A549 (cell line): ENCODE measurements around the gene SCN3B. TPM values are rescaled to one million over a fixed set of nuclear protein-coding genes. Genes with fewer than 3 reads are reported as not detected.
A peak's percentile ranks its signal among the peaks of the same experiment; 100 is the strongest.

Source experiments
- ATAC-seq, 2 experiments: fragments of 200-7000 bp in 1 of 2; fragments of >200 bp in 1 of 2; cut with Nextera tagmentation in 1 of 2; cut with Tn5 transposase in 1 of 2; 3 replicates each; pipeline versions ENCODE4 v1.8.0 to v1.9.1; 2018 to 2020; ENCODE audit warnings: mild to moderate bottlenecking in 1 of 2, moderate library complexity in 1 of 2
- CTCF ChIA-PET: fragments of 300-600 bp; sonication (Branson Sonifier 250); formaldehyde crosslinking; extraction: SDS; loops from one replicate; lab custom pipeline; 2021; ENCODE audit warnings: antibody characterized with exemption, inconsistent platforms; lab: Yijun Ruan, JAX
- POLR2A ChIA-PET: fragments of 350-600 bp; formaldehyde crosslinking; extraction: SDS; loops from one replicate; lab custom pipeline; 2021; ENCODE audit warnings: antibody characterized with exemption, inconsistent platforms; lab: Yijun Ruan, JAX
- DNase-seq, 2 experiments: peaks; one replicate each; pipeline versions ENCODE4 v3.0.0 to v3.0.0-alpha.2; 2011 to 2016; ENCODE audit warnings: low read depth in 1 of 2, low spot score in 1 of 2
- FAIRE-seq: peaks from 2 replicates; lab custom pipeline; 2011; peaks lifted over from hg19 to GRCh38; lab: Jason Lieb, UNC
- H3K27ac ChIP-seq, 2 experiments: fragments of >200 bp; sonication (Bioruptor Twin); formaldehyde crosslinking; 3 replicates each; pipeline ENCODE4 v1.5.1; 2016 to 2017
- H3K4me1 ChIP-seq: fragments of >200 bp; sonication (Bioruptor Twin); formaldehyde crosslinking; 3 replicates; pipeline ENCODE4 v1.6.1; 2016
- H3K4me2 ChIP-seq: fragments of >200 bp; sonication (Bioruptor Twin); formaldehyde crosslinking; 3 replicates; pipeline ENCODE4 v1.6.1; 2016
- H3K4me3 ChIP-seq: fragments of >200 bp; sonication (Bioruptor Twin); formaldehyde crosslinking; 3 replicates; pipeline ENCODE4 v1.5.1; 2016
- H3K9me3 ChIP-seq: fragments of >200 bp; sonication (Bioruptor Twin); formaldehyde crosslinking; 3 replicates; pipeline ENCODE4 v1.6.1; 2016
- BHLHE40 ChIP-seq: IDR thresholded peaks from 2 replicates; pipeline ENCODE4 v1.6.1; 2012; ENCODE audit warnings: low read depth, low read length, inconsistent platforms
- CBX8 ChIP-seq: fragments of 200-600 bp; sonication (generic); IDR thresholded peaks from 2 replicates; pipeline ENCODE4 v1.6.1; 2016
- CEBPB ChIP-seq, 2 experiments: fragments of >200 bp in 1 of 2; sonication (Bioruptor Twin) in 1 of 2; formaldehyde crosslinking in 1 of 2; IDR thresholded peaks; 2 replicates each; pipeline ENCODE4 v1.6.1; 2012 to 2016
- CHD4 ChIP-seq: fragments of 200-600 bp; sonication (generic); IDR thresholded peaks from 2 replicates; pipeline ENCODE4 v1.6.1; 2016; ENCODE audit warnings: antibody characterized with exemption, mild to moderate bottlenecking, borderline replicate concordance
- EHF ChIP-seq: fragments of 250-450 bp; sonication (Bioruptor Pico); IDR thresholded peaks from 2 replicates; pipeline ENCODE4 v1.5.0; 2020; ENCODE audit warnings: mild to moderate bottlenecking
- EHMT2 ChIP-seq: fragments of 200-600 bp; sonication (generic); IDR thresholded peaks from 2 replicates; pipeline ENCODE4 v1.6.1; 2016; ENCODE audit warnings: antibody characterized with exemption, low read depth, mild to moderate bottlenecking, moderate library complexity
- EP300 ChIP-seq, 2 experiments: fragments of >200 bp; sonication (Bioruptor Twin); formaldehyde crosslinking; IDR thresholded peaks; 2 replicates in 1 of 2; 3 replicates in 1 of 2; pipeline ENCODE4 v1.6.1; 2016 to 2017
- ESRRA ChIP-seq: fragments of 150-350 bp; IDR thresholded peaks from 2 replicates; pipeline ENCODE4 v1.6.1; 2014; ENCODE audit warnings: mild to moderate bottlenecking, low read length, borderline replicate concordance
- FOSB ChIP-seq: fragments of 250-450 bp; sonication (Bioruptor Pico); IDR thresholded peaks from 2 replicates; pipeline ENCODE4 v1.5.0; 2020; ENCODE audit warnings: mild to moderate bottlenecking, moderate library complexity
- FOSL2 ChIP-seq, 2 experiments: fragments of 450-650 bp in 1 of 2; fragments of >200 bp in 1 of 2; sonication (Bioruptor Twin) in 1 of 2; formaldehyde crosslinking; IDR thresholded peaks; 2 replicates each; pipeline versions ENCODE4 v1.5.0 to v1.6.1; 2016 to 2020; ENCODE audit warnings: mild to moderate bottlenecking in 1 of 2, moderate library complexity in 1 of 2
- GATA3 ChIP-seq: IDR thresholded peaks from 2 replicates; pipeline ENCODE4 v1.6.1; 2012; ENCODE audit warnings: borderline replicate concordance
- HOXB13 ChIP-seq: fragments of 250-450 bp; sonication (Bioruptor Pico); IDR thresholded peaks from 2 replicates; pipeline ENCODE4 v1.5.0; 2020; ENCODE audit warnings: low read depth, mild to moderate bottlenecking, moderate library complexity
- JUN ChIP-seq, 2 experiments: fragments of >200 bp; sonication (Bioruptor Twin); formaldehyde crosslinking; IDR thresholded peaks; 2 replicates in 1 of 2; 3 replicates in 1 of 2; pipeline ENCODE4 v1.6.1; 2016 to 2017
- JUNB ChIP-seq: fragments of >200 bp; sonication (Bioruptor Twin); formaldehyde crosslinking; IDR thresholded peaks from 2 replicates; pipeline ENCODE4 v1.6.1; 2016
- KDM1A ChIP-seq: fragments of 200-600 bp; sonication (generic); IDR thresholded peaks from 2 replicates; pipeline ENCODE4 v1.6.1; 2016; ENCODE audit warnings: low read depth, mild to moderate bottlenecking
- KDM5A ChIP-seq: fragments of 200-600 bp; sonication (generic); IDR thresholded peaks from 2 replicates; pipeline ENCODE4 v1.6.1; 2016; ENCODE audit warnings: antibody characterized with exemption, mild to moderate bottlenecking
- MAFK ChIP-seq: fragments of 450-650 bp; IDR thresholded peaks from 2 replicates; pipeline ENCODE4 v1.6.1; 2014; ENCODE audit not compliant: partially characterized antibody
- NPAS2 ChIP-seq: fragments of 250-450 bp; sonication (Bioruptor Pico); IDR thresholded peaks from 2 replicates; pipeline ENCODE4 v1.8.0; 2022; ENCODE audit warnings: mild to moderate bottlenecking, moderate library complexity, borderline replicate concordance
- POLR2A ChIP-seq: IDR thresholded peaks from 2 replicates; pipeline ENCODE4 v1.6.1; 2012; ENCODE audit warnings: mild to moderate bottlenecking, low read length
- SREBF2 ChIP-seq: fragments of 450-650 bp; IDR thresholded peaks from 2 replicates; pipeline ENCODE4 v1.6.1; 2014; ENCODE audit warnings: mild to moderate bottlenecking, moderate library complexity
- ZC3H11A ChIP-seq: fragments of 450-650 bp; IDR thresholded peaks from 2 replicates; pipeline ENCODE4 v1.6.1; 2014; ENCODE audit warnings: antibody characterized with exemption, mild to moderate bottlenecking
- ZFP36 ChIP-seq: fragments of 450-650 bp; IDR thresholded peaks from 2 replicates; pipeline ENCODE4 v1.6.1; 2014; ENCODE audit warnings: borderline replicate concordance; ENCODE audit not compliant: partially characterized antibody
- WGBS: methylation state at CpG from one replicate; pipeline ENCODE4 v1.1.6; 2017; ENCODE audit errors: missing lambda C conversion rate; 5-methylcytosine and 5-hydroxymethylcytosine counted together
- polyA plus RNA-seq, 4 experiments: library from polyadenylated mRNA; depleted of rRNA in 3 of 4; stranded (reverse); fragments of >200 nt; fragmentation: RNase III in 1 of 4; extraction: RNeasy Plus Mini Kit Qiagen cat#74134 plus additional on column Dnase treatment in 1 of 4; gene quantifications; 2 replicates in 3 of 4; 3 replicates in 1 of 4; pipeline ENCODE4 v1.2.3, GENCODE V29; 2011 to 2017
- TF ChIP-seq, protein P1 (sequence below): fragments of 450-650 bp; IDR thresholded peaks from 2 replicates; pipeline ENCODE4 v1.6.1; 2014; ENCODE audit warnings: antibody characterized with exemption
- TF ChIP-seq, protein P2 (sequence below): IDR thresholded peaks from 2 replicates; pipeline ENCODE4 v1.6.1; 2012
- TF ChIP-seq, protein P3 (sequence below): IDR thresholded peaks from 2 replicates; pipeline ENCODE4 v1.6.1; 2012
- TF ChIP-seq, protein P4 (sequence below): fragments of 150-350 bp; IDR thresholded peaks from 2 replicates; pipeline ENCODE4 v1.6.1; 2014; ENCODE audit warnings: low read depth, mild to moderate bottlenecking, low read length
- TF ChIP-seq, protein P5 (sequence below): fragments of 200-600 bp; sonication (generic); IDR thresholded peaks from 2 replicates; pipeline ENCODE4 v1.6.1; 2016; ENCODE audit warnings: antibody characterized with exemption, mild to moderate bottlenecking, moderate library complexity
- TF ChIP-seq, protein P6 (sequence below): IDR thresholded peaks from 2 replicates; pipeline ENCODE4 v1.6.1; 2012; ENCODE audit warnings: low read depth, borderline replicate concordance

SCN3B gene
- polyA plus RNA-seq, 2 of the 4 experiments (the other 2 are of a cell fraction) = 0.18 to 0.37 TPM

DNA sequence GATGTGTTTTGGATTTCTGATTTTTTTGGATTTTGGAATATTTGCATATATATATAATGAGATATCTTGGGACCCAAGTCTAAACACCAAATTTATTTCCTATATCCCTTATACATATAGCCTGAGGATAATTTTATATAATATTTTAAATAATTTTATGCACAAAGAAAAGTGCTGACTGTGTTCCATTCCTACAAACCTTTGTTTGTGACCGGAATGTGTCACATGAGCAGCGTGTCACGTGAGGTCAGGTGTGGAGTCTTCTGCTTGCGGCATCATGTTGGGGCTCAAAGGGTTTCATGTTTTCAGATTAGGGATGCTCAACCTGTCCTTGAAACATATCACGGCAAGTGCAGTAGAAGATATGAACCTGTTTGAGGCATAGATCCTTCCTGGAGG lies 65.6 kb downstream of the SCN3B start:
- CTCF ChIA-PET = interaction anchor here (1.9 kb wide), 1 partner anchor 12 kb away, joined by 7 read pairs; no protein-coding TSS in a partner anchor
- WGBS = 81% methylated on average over 5 of the region's 5 CpGs
- H3K27ac ChIP-seq = peak overlapping the region; percentile 97
- H3K4me2 ChIP-seq = peak overlapping the region; percentile 93
- no peak for ATAC-seq
- DNase-seq = peak in 1 of 2 experiments; percentile 41
- POLR2A ChIA-PET = no interaction called here
- no peak for FAIRE-seq
- peaks cover 84% of the 10 kb centered on the region for H3K4me1 ChIP-seq
- H3K9me3 ChIP-seq = no peaks in the 10 kb centered on the region
- no peak for TF ChIP-seq KDM5A
- TF ChIP-seq NPAS2 (CRISPR knock-in tag) = no peak
- 0 out of 2 replicates have a peak, but pooled peaks have one; percentile 17 for TF ChIP-seq FOSB (CRISPR knock-in tag)
- TF ChIP-seq, protein P1, sequence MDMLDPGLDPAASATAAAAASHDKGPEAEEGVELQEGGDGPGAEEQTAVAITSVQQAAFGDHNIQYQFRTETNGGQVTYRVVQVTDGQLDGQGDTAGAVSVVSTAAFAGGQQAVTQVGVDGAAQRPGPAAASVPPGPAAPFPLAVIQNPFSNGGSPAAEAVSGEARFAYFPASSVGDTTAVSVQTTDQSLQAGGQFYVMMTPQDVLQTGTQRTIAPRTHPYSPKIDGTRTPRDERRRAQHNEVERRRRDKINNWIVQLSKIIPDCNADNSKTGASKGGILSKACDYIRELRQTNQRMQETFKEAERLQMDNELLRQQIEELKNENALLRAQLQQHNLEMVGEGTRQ = peak; percentile 72
- peak; percentile 71 for TF ChIP-seq MAFK
- peak overlapping the region; percentile 14; the same call in 1 of the 3 replicates for H3K4me3 ChIP-seq

DNA sequence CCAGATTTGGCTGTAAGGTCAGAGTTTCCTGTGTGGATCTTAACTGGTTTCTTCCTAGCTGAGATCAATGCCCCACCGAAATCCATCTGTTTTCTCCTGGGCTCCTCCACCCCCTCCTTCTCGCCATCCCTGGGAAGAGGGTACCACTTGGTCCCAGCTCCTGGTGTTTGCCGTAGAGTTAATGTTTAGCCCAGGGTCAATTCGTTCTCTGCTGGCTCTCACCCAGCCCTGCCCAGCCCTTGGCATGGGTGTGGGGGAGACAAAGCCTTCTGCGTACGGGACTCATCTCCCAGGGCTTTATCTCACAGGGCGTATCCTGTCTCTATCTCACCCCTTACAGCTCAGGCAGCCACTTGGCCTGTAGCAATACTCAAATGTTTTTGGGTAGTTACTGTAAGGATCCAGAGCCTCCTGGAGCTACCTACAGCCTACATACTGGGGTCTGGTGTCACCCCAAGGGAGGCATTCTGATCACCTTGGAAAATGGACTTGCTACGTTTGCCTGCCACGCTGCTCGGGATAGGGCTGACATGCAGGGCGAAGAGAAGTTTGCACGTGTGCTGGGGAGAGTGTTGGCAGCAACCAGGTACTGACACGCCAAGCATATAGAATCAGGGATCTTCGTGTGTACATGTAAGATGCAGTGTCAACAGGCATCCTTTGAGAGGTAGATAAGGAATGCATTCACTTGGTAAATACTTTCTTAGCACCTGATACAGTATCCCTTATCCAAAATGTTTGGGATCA lies 66.1 kb downstream of the SCN3B start:
- ATAC-seq = peak; percentile 45 to 73
- CTCF ChIA-PET = interaction anchor here (1.1 kb wide), 1 partner anchor 11 kb away, joined by 5 read pairs; no protein-coding TSS in a partner anchor
- peak overlapping the region; percentile 14; the same call in 1 of the 3 replicates for H3K4me3 ChIP-seq
- POLR2A ChIA-PET = no interaction called here
- peak; percentile 83 to 93 for DNase-seq
- peak overlapping the region; percentile 97 for H3K27ac ChIP-seq
- peaks cover 84% of the 10 kb centered on the region for H3K4me1 ChIP-seq
- H3K4me2 ChIP-seq = peak overlapping the region; percentile 93
- 1% methylated on average over 10 of the region's 14 CpGs for WGBS
- TF ChIP-seq SREBF2 = no peak
- TF ChIP-seq EHMT2 = no peak
- TF ChIP-seq JUN (IDR thresholded peaks at IDR 0.05) = peak; percentile 40 to 65; a peak in 4 of 5 replicates
- no peak for TF ChIP-seq CEBPB (IDR thresholded peaks at IDR 0.05)
- no peak for TF ChIP-seq POLR2A
- TF ChIP-seq EP300 (IDR thresholded peaks at IDR 0.05) = peak; percentile 64 to 81; a peak in 3 of 5 replicates
- TF ChIP-seq, protein P2, sequence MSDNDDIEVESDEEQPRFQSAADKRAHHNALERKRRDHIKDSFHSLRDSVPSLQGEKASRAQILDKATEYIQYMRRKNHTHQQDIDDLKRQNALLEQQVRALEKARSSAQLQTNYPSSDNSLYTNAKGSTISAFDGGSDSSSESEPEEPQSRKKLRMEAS = peak; percentile 77
- TF ChIP-seq HOXB13 (CRISPR knock-in tag) = peak; percentile 84
- TF ChIP-seq ESRRA = no peak
- TF ChIP-seq, protein P3, sequence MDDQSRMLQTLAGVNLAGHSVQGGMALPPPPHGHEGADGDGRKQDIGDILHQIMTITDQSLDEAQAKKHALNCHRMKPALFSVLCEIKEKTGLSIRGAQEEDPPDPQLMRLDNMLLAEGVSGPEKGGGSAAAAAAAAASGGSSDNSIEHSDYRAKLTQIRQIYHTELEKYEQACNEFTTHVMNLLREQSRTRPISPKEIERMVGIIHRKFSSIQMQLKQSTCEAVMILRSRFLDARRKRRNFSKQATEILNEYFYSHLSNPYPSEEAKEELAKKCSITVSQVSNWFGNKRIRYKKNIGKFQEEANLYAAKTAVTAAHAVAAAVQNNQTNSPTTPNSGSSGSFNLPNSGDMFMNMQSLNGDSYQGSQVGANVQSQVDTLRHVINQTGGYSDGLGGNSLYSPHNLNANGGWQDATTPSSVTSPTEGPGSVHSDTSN = no peak
- TF ChIP-seq, protein P4, sequence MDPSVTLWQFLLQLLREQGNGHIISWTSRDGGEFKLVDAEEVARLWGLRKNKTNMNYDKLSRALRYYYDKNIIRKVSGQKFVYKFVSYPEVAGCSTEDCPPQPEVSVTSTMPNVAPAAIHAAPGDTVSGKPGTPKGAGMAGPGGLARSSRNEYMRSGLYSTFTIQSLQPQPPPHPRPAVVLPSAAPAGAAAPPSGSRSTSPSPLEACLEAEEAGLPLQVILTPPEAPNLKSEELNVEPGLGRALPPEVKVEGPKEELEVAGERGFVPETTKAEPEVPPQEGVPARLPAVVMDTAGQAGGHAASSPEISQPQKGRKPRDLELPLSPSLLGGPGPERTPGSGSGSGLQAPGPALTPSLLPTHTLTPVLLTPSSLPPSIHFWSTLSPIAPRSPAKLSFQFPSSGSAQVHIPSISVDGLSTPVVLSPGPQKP = no peak
- no peak for TF ChIP-seq BHLHE40
- peak; percentile 70 for TF ChIP-seq GATA3
- no peak for TF ChIP-seq CHD4
- TF ChIP-seq, protein P1 = no peak
- TF ChIP-seq EHF (CRISPR knock-in tag) = peak; percentile 69; the same call in 1 of the 2 replicates
- no peak for TF ChIP-seq JUNB
- TF ChIP-seq, protein P5, sequence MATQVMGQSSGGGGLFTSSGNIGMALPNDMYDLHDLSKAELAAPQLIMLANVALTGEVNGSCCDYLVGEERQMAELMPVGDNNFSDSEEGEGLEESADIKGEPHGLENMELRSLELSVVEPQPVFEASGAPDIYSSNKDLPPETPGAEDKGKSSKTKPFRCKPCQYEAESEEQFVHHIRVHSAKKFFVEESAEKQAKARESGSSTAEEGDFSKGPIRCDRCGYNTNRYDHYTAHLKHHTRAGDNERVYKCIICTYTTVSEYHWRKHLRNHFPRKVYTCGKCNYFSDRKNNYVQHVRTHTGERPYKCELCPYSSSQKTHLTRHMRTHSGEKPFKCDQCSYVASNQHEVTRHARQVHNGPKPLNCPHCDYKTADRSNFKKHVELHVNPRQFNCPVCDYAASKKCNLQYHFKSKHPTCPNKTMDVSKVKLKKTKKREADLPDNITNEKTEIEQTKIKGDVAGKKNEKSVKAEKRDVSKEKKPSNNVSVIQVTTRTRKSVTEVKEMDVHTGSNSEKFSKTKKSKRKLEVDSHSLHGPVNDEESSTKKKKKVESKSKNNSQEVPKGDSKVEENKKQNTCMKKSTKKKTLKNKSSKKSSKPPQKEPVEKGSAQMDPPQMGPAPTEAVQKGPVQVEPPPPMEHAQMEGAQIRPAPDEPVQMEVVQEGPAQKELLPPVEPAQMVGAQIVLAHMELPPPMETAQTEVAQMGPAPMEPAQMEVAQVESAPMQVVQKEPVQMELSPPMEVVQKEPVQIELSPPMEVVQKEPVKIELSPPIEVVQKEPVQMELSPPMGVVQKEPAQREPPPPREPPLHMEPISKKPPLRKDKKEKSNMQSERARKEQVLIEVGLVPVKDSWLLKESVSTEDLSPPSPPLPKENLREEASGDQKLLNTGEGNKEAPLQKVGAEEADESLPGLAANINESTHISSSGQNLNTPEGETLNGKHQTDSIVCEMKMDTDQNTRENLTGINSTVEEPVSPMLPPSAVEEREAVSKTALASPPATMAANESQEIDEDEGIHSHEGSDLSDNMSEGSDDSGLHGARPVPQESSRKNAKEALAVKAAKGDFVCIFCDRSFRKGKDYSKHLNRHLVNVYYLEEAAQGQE = no peak
- TF ChIP-seq ZC3H11A = no peak
- no peak for TF ChIP-seq ZFP36
- no peak for TF ChIP-seq CBX8
- TF ChIP-seq, protein P6, sequence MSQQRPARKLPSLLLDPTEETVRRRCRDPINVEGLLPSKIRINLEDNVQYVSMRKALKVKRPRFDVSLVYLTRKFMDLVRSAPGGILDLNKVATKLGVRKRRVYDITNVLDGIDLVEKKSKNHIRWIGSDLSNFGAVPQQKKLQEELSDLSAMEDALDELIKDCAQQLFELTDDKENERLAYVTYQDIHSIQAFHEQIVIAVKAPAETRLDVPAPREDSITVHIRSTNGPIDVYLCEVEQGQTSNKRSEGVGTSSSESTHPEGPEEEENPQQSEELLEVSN = no peak; the same call in 1 of the 2 replicates
- TF ChIP-seq FOSL2 (IDR thresholded peaks at IDR 0.05) = no peak
- TF ChIP-seq FOSL2 (CRISPR knock-in tag; IDR thresholded peaks at IDR 0.05) = peak; percentile 33; the same call in 1 of the 2 replicates
- TF ChIP-seq MAFK = no peak
- TF ChIP-seq KDM1A = no peak
- no peaks in the 10 kb centered on the region for H3K9me3 ChIP-seq
- FAIRE-seq = peak; percentile 78
